ENCODE results near the gene COLQ. TPM values are rescaled to one million over a fixed set of nuclear protein-coding genes. Genes with fewer than 3 reads are reported as not detected.

The COLQ gene
- polyA plus RNA-seq, 2 of the 4 experiments (the other 2 are of a cell fraction), result 0.71 to 1.1 TPM

- WGBS (ENCODE audit: missing lambda C conversion rate), result 77% methylated on average over 3 of the region's 3 CpGs
- FAIRE-seq, result no peak
- Histone ChIP-seq H3K27ac (no peak overlapping the region), H3K4me2 (no peak overlapping the region), H3K4me1 (no peaks in the 10 kb centered on the region), H3K9me3 (no peaks in the 10 kb centered on the region), H3K4me3 (no peak overlapping the region)
- DNase-seq (ENCODE audit: low read depth in 1 of 2, low spot score in 1 of 2), result no peak
- no peak for TF ChIP-seq ESRRA (IDR thresholded peaks at IDR 0.05; ENCODE audit: borderline replicate concordance, low read length)
- no peak for TF ChIP-seq MAX (IDR thresholded peaks at IDR 0.05)
- no peak for TF ChIP-seq NPAS2 (CRISPR knock-in tag; IDR thresholded peaks at IDR 0.05; ENCODE audit: borderline replicate concordance)
- TF ChIP-seq EP300 (IDR thresholded peaks at IDR 0.05), result no peak
- no peak for TF ChIP-seq EHMT2 (IDR thresholded peaks at IDR 0.05; ENCODE audit: low read depth)
- no peak for TF ChIP-seq FOXS1 (CRISPR knock-in tag; IDR thresholded peaks at IDR 0.05)
- TF ChIP-seq BHLHE40 (IDR thresholded peaks at IDR 0.05; ENCODE audit: low read depth, low read length), result no peak
- TF ChIP-seq GATA3 (IDR thresholded peaks at IDR 0.05; ENCODE audit: borderline replicate concordance), result no peak
- TF ChIP-seq FOSL2 (IDR thresholded peaks at IDR 0.05), result no peak
- TF ChIP-seq FOSL2 (CRISPR knock-in tag; IDR thresholded peaks at IDR 0.05), result no peak
- no peak for TF ChIP-seq RAD21 (conservative IDR thresholded peaks at IDR 0.05 in 1 of 2, IDR thresholded peaks at IDR 0.05 in 1 of 2)
- no peak for TF ChIP-seq PBX3 (IDR thresholded peaks at IDR 0.05)
- TF ChIP-seq CBX8 (IDR thresholded peaks at IDR 0.05), result no peak
- no peak for TF ChIP-seq RARB (CRISPR knock-in tag; IDR thresholded peaks at IDR 0.05)
- no peak for TF ChIP-seq TFCP2L1 (CRISPR knock-in tag; IDR thresholded peaks at IDR 0.05)
- TF ChIP-seq HES2 (IDR thresholded peaks at IDR 0.05), result no peak
- CTCF ChIA-PET, result no interaction called here
- POLR2A ChIA-PET, result no interaction called here
- ATAC-seq, result no peak
These were observed 10.3 kb downstream of the COLQ start for GRCh38 chr3:15511156-15511555.

GRCh38 chr3:15510493-15510892 lies 11.0 kb downstream of the COLQ start:
- FAIRE-seq, result no peak

More at GRCh38 chr3:15510493-15510892, 11.0 kb downstream of the COLQ start:
- DNase-seq (ENCODE audit: low read depth in 1 of 2, low spot score in 1 of 2) (no peak), ATAC-seq (no peak)
- Histone ChIP-seq H3K9me3 (no peaks in the 10 kb centered on the region), H3K4me2 (no peak overlapping the region), H3K4me1 (no peaks in the 10 kb centered on the region), H3K27ac (no peak overlapping the region), H3K4me3 (no peak overlapping the region)
- ChIA-PET POLR2A (no interaction called here), CTCF (interaction anchor here (0.6 to 1.1 kb wide), 2 partner anchors 13 to 896 kb away, joined by 3 to 4 read pairs; no protein-coding TSS in a partner anchor)
- WGBS (ENCODE audit: missing lambda C conversion rate), result 57% methylated on average over 3 of the region's 3 CpGs
- TF ChIP-seq NR3C1 (IDR thresholded peaks at IDR 0.05) (no peak), HOXA7 (CRISPR knock-in tag; IDR thresholded peaks at IDR 0.05) (no peak), ZC3H11A (IDR thresholded peaks at IDR 0.05) (no peak), HEYL (CRISPR knock-in tag; IDR thresholded peaks at IDR 0.05) (no peak), FOXS1 (CRISPR knock-in tag; IDR thresholded peaks at IDR 0.05) (no peak), EHMT2 (IDR thresholded peaks at IDR 0.05; ENCODE audit: low read depth) (no peak), CHD2 (IDR thresholded peaks at IDR 0.05; ENCODE audit: low read length, partially characterized antibody) (no peak), NFE2L2 (conservative IDR thresholded peaks at IDR 0.05; ENCODE audit: low read length) (no peak), EHF (CRISPR knock-in tag; IDR thresholded peaks at IDR 0.05) (no peak), CHD4 (IDR thresholded peaks at IDR 0.05; ENCODE audit: borderline replicate concordance) (no peak), CEBPB (IDR thresholded peaks at IDR 0.05) (no peak), PBX3 (IDR thresholded peaks at IDR 0.05) (no peak), NPAS2 (CRISPR knock-in tag; IDR thresholded peaks at IDR 0.05; ENCODE audit: borderline replicate concordance) (no peak), ZFP36 (IDR thresholded peaks at IDR 0.05; ENCODE audit: borderline replicate concordance, partially characterized antibody) (no peak), KDM1A (IDR thresholded peaks at IDR 0.05; ENCODE audit: low read depth) (no peak), KDM5A (IDR thresholded peaks at IDR 0.05) (no peak), FOSB (CRISPR knock-in tag; IDR thresholded peaks at IDR 0.05) (no peak), USF2 (IDR thresholded peaks at IDR 0.05) (no peak)
